GM23338 (cell line): ENCODE results near the gene ADPRHL1. TPM values are rescaled to one million over a fixed set of nuclear protein-coding genes. Genes with fewer than 3 reads are reported as not detected.

Experiments
- ATAC-seq: fragments of 200-7000 bp; cut with Tn5 transposase; 3 replicates; pipeline ENCODE4 v1.9.1; 2020
- DNase-seq: peaks from one replicate; pipeline ENCODE4 v3.0.0-alpha.2; 2015; ENCODE audit warnings: low spot score
- H2AFZ ChIP-seq: fragments of 200-600 bp; sonication (generic); 2 replicates; pipeline ENCODE4 v1.8.0; 2016; ENCODE audit warnings: antibody characterized with exemption, mild to moderate bottlenecking, moderate library complexity
- H3F3A ChIP-seq: fragments of 200-600 bp; sonication (generic); replicated peaks from 2 replicates; pipeline ENCODE4 v1.8.0; 2017; ENCODE audit warnings: antibody characterized with exemption, mixed run types, low read depth
- H3K27ac ChIP-seq: fragments of 200-600 bp; sonication (generic); 2 replicates; pipeline ENCODE4 v1.6.1; 2016; ENCODE audit warnings: low read depth
- H3K27me3 ChIP-seq: fragments of 200-600 bp; sonication (generic); 2 replicates; pipeline ENCODE4 v1.8.0; 2016; ENCODE audit warnings: mild to moderate bottlenecking, mixed run types, moderate library complexity; ENCODE audit not compliant: insufficient read depth
- H3K36me3 ChIP-seq: fragments of 200-600 bp; sonication (generic); 2 replicates; pipeline ENCODE4 v1.8.0; 2016; ENCODE audit warnings: mild to moderate bottlenecking; ENCODE audit not compliant: insufficient read depth
- H3K4me1 ChIP-seq: fragments of 200-600 bp; sonication (generic); 2 replicates; pipeline ENCODE4 v1.8.0; 2016; ENCODE audit warnings: mild to moderate bottlenecking, moderate library complexity; ENCODE audit not compliant: insufficient read depth
- H3K4me2 ChIP-seq: fragments of 200-600 bp; sonication (generic); 2 replicates; pipeline ENCODE4 v1.7.1; 2017; ENCODE audit warnings: mixed run types
- H3K4me3 ChIP-seq: fragments of 200-600 bp; sonication (generic); 2 replicates; pipeline ENCODE4 v1.6.1; 2016; ENCODE audit warnings: mixed run types
- H3K79me2 ChIP-seq: fragments of 200-600 bp; sonication (generic); replicated peaks from 2 replicates; pipeline ENCODE4 v1.8.0; 2017; ENCODE audit warnings: mild to moderate bottlenecking; ENCODE audit not compliant: insufficient read depth
- H3K9me2 ChIP-seq: fragments of 200-600 bp; sonication (generic); 2 replicates; pipeline ENCODE4 v1.8.0; 2017; ENCODE audit not compliant: insufficient read depth
- H4K20me1 ChIP-seq: fragments of 200-600 bp; sonication (generic); replicated peaks from 2 replicates; pipeline ENCODE4 v1.8.0; 2017; ENCODE audit warnings: mild to moderate bottlenecking; ENCODE audit not compliant: insufficient read depth
- H3K27ac Mint-ChIP-seq: 2 replicates; pipeline ENCODE4 v1.8.0; 2020; ENCODE audit warnings: inconsistent platforms, mild to moderate bottlenecking, moderate library complexity, mixed read lengths
- H3K27me3 Mint-ChIP-seq: 3 replicates; pipeline ENCODE4 v1.8.0; 2022; ENCODE audit warnings: low read depth, mild to moderate bottlenecking, moderate library complexity, mixed read lengths, inconsistent platforms; ENCODE audit not compliant: insufficient read depth, poor library complexity
- H3K36me3 Mint-ChIP-seq: 3 replicates; pipeline ENCODE4 v1.8.0; 2021; ENCODE audit warnings: low read depth, mild to moderate bottlenecking, inconsistent platforms, moderate library complexity, mixed read lengths
- H3K4me1 Mint-ChIP-seq: 3 replicates; pipeline ENCODE4 v1.8.0; 2020; ENCODE audit warnings: mild to moderate bottlenecking, inconsistent platforms, mixed read lengths
- H3K4me3 Mint-ChIP-seq: 3 replicates; pipeline ENCODE4 v1.8.0; 2021; ENCODE audit warnings: moderate library complexity, mild to moderate bottlenecking, inconsistent platforms, mixed read lengths
- H3K9me3 Mint-ChIP-seq: 3 replicates; pipeline ENCODE4 v1.8.0; 2020; ENCODE audit warnings: moderate library complexity, mild to moderate bottlenecking, inconsistent platforms, mixed read lengths
- CREB1 ChIP-seq: fragments of 250-450 bp; sonication (Bioruptor Pico); IDR thresholded peaks from 2 replicates; pipeline ENCODE4 v1.5.0; 2020; ENCODE audit warnings: low read depth, mild to moderate bottlenecking, moderate library complexity
- CTCF ChIP-seq, 2 experiments: fragments of 200-600 bp in 1 of 2; sonication (generic) in 1 of 2; conservative IDR thresholded peaks; 2 replicates each; pipeline versions ENCODE4 v1.5.1 to v1.6.1; 2016 to 2017; ENCODE audit warnings: antibody characterized with exemption in 2 of 2, low read depth in 2 of 2, mild to moderate bottlenecking in 2 of 2, moderate library complexity in 1 of 2
- ETS1 ChIP-seq: IDR thresholded peaks from 2 replicates; pipeline ENCODE4 v1.6.1; 2016; ENCODE audit warnings: antibody characterized with exemption
- EZH2 ChIP-seq: fragments of 200-600 bp; sonication (generic); IDR thresholded peaks from one replicate; pipeline ENCODE4 v1.8.0; 2017; ENCODE audit warnings: antibody characterized with exemption, mild to moderate bottlenecking, low read depth; ENCODE audit not compliant: unreplicated experiment
- EZH2phosphoT487 ChIP-seq: fragments of 200-600 bp; sonication (generic); IDR thresholded peaks from one replicate; pipeline ENCODE4 v1.8.1; 2018; ENCODE audit warnings: antibody characterized with exemption; ENCODE audit not compliant: unreplicated experiment
- JUNB ChIP-seq: IDR thresholded peaks from one replicate; pipeline ENCODE4 v1.6.1; 2016; ENCODE audit warnings: antibody characterized with exemption; ENCODE audit not compliant: unreplicated experiment
- NANOG ChIP-seq: IDR thresholded peaks from 2 replicates; pipeline ENCODE4 v1.6.1; 2016; ENCODE audit warnings: antibody characterized with exemption, borderline replicate concordance
- POLR2AphosphoS5 ChIP-seq: IDR thresholded peaks from 2 replicates; pipeline ENCODE4 v1.6.1; 2016; ENCODE audit warnings: antibody characterized with exemption, low read depth
- REST ChIP-seq: IDR thresholded peaks from one replicate; pipeline ENCODE4 v1.6.1; 2018; ENCODE audit warnings: antibody characterized with exemption; ENCODE audit not compliant: unreplicated experiment
- STAT1 ChIP-seq: IDR thresholded peaks from one replicate; pipeline ENCODE4 v1.6.1; 2016; ENCODE audit warnings: antibody characterized with exemption; ENCODE audit not compliant: unreplicated experiment
- ZNF114 ChIP-seq: fragments of 250-450 bp; sonication (Bioruptor Pico); IDR thresholded peaks from 2 replicates; pipeline ENCODE4 v1.5.0; 2020; ENCODE audit warnings: mild to moderate bottlenecking, moderate library complexity
- ZNF331 ChIP-seq: fragments of 250-450 bp; sonication (Bioruptor Pico); IDR thresholded peaks from 2 replicates; pipeline ENCODE4 v1.5.0; 2020; ENCODE audit warnings: low read depth, mild to moderate bottlenecking, moderate library complexity
- ZNF462 ChIP-seq: fragments of 250-450 bp; sonication (Bioruptor Pico); IDR thresholded peaks from 2 replicates; pipeline ENCODE4 v1.5.0; 2020; ENCODE audit warnings: mild to moderate bottlenecking, moderate library complexity
- polyA plus RNA-seq: library from polyadenylated mRNA; unstranded; fragments of >200 nt; fragmentation: Nextera tagmentation; extraction: Ambion mirVana; gene quantifications from 2 replicates; pipeline ENCODE4 v1.2.1, GENCODE V29; 2016
- total RNA-seq: library from RNA; depleted of rRNA; stranded (reverse); fragments of >200 nt; shearing (Covaris generic); gene quantifications from 2 replicates; pipeline ENCODE4 v1.2.3, GENCODE V29; 2014

ADPRHL1 gene
- total and polyA plus RNA-seq, 2 experiments from 2014 or later = 0.80 to 1.0 TPM

GRCh38 chr13:113477724-113478123, 24.4 kb upstream of the ADPRHL1 start:
- Mint-ChIP-seq H3K27ac (no peak overlapping the region), H3K4me1 (no peaks in the 10 kb centered on the region), H3K4me3 (no peak overlapping the region), H3K36me3 (peaks cover 51% of the 10 kb centered on the region), H3K27me3 (peaks cover 2% of the 10 kb centered on the region), H3K9me3 (no peaks in the 10 kb centered on the region)
- ATAC-seq (no peak), DNase-seq (no peak)
- Histone ChIP-seq H3K27ac (no peak overlapping the region), H2AFZ (no peak overlapping the region), H3K4me2 (no peak overlapping the region), H3K27me3 (no peaks in the 10 kb centered on the region), H4K20me1 (peaks cover 43% of the 10 kb centered on the region), H3K79me2 (peaks cover 53% of the 10 kb centered on the region), H3F3A (0 out of 2 replicates have a peak, but pooled peaks cover 6% of the 10 kb centered on the region), H3K9me2 (no peaks in the 10 kb centered on the region), H3K4me1 (0 out of 2 replicates have a peak, but pooled peaks cover 6% of the 10 kb centered on the region), H3K36me3 (peaks cover 46% of the 10 kb centered on the region), H3K4me3 (no peak overlapping the region)
- TF ChIP-seq ETS1 (no peak), REST (no peak), ZNF114 (CRISPR knock-in tag) (no peak), EZH2phosphoT487 (no peak), POLR2AphosphoS5 (no peak), CREB1 (CRISPR knock-in tag) (no peak), ZNF462 (CRISPR knock-in tag) (no peak), CTCF (conservative IDR thresholded peaks at IDR 0.05; ENCODE audit: low read depth in 2 of 2) (no peak), ZNF331 (CRISPR knock-in tag) (no peak), NANOG (no peak), EZH2 (no peak), JUNB (no peak), STAT1 (no peak)
